NCI-H524 treated with DMSO at 0.1 percent for 48 hours (cell line): Measurements from ENCODE around the gene SLC29A1.
"Not testable (repeated sequence)": the region's sequence is repeated elsewhere in the genome, so short reads cannot be mapped to it uniquely, and the experiment has no call there.

ENCODE experiments used
- DNase-seq: peaks from one replicate; lab custom pipeline; 2025; lab: John Stamatoyannopoulos, UW

Gene SLC29A1

GRCh38 chr6:44222486-44223318 lies 693 bp upstream of the SLC29A1 start:
- no peak for DNase-seq

DNA sequence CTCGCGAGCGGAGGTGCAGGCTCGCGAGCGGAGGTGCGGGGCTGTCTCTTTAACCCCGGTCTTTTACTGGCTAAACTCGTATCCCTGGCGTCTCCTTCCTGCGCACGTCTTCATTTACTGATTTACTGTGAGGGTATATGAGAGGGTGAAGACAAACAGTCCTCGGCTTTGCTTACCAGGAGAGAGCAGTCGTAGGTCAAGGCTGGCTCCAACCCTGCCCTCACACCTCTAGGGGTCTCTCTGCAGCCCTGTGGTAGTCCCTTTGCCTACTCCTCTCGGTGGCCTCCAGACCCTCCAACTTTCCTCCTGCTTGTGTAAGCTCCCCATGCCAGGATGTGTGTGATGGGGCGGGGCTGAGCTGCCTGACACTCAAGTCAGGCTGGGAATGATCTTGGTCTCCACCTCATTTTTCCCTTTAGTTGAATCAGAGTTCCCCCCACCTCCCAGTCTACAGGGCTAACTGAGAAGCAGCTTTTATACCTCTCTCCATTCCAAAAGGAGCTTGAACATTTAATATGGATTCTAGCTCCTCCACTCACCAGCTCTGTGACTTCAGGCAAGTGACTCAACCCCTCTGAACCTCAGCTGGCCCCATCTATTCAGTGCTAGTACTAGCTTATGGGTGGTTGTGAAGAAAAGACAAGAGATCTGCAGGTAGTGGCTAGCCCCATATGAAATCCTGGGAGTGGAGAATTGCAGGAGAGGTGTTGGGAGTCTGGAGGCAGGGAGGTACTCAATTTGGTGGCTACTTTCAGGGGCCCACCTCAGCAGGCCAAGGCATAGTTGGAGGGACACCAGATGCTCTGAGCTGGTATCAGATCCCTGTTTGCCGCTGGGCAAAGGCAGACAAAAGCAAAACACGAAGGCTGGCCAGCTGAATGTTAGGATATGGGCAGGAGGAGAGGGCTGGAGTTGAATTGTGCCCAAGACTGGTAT lies 902 bp downstream of the SLC29A1 start:
- no peak for DNase-seq

DNA sequence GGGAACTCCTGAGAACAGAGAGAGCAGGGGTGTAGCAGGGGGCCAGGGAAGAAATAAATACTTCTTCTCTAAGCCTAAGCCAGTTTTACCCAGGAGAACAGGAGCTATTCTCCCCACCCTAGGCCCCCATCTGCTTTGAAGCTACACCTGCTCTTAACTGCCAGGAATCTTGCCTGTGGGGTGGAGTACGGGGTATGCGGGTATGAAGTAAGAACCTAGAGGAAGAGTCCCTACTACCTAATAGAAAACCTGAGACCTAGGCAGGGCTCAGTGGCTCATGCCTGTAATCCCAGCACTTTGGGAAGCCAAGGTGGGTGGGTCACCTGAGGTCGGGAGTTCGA lies 1.5 kb downstream of the SLC29A1 start:
- DNase-seq, result no peak

DNA sequence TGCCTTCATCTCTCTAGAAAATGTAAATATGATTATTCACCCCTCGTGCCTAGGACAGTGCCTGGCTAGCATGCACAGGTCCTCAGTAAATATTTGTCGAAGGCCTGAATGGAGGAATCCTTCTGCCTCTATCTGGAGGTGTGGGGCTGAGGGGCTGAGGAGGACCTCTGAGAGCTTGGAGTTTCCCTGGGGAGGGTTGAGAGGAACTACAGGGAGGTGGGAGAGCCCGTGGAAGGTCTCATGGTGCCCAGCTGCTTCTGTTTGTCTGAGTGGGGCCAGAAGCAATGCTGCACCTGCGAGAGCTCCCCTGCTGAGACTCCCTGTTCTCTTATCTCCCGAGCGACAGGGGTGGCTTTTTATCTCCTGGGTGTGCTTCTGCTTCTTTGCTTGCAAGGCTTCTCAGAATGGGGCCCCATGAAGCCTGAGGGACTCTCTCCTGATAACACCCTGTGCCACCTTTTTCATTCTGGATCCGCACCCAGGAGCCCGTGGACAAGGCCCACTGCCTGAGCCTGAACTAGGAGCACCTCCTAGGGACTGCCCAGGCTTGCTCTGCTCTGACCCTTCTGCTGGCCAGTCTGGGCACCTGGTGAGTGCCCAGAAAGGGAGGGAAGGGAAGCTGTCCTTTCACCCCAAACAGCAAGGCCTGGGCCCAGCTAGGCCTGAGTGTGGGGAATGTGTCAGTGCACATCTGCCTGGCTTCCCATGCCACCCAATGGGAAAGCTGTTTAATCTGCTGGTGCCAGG lies 2.4 kb downstream of the SLC29A1 start:
- DNase-seq, result no peak

DNA sequence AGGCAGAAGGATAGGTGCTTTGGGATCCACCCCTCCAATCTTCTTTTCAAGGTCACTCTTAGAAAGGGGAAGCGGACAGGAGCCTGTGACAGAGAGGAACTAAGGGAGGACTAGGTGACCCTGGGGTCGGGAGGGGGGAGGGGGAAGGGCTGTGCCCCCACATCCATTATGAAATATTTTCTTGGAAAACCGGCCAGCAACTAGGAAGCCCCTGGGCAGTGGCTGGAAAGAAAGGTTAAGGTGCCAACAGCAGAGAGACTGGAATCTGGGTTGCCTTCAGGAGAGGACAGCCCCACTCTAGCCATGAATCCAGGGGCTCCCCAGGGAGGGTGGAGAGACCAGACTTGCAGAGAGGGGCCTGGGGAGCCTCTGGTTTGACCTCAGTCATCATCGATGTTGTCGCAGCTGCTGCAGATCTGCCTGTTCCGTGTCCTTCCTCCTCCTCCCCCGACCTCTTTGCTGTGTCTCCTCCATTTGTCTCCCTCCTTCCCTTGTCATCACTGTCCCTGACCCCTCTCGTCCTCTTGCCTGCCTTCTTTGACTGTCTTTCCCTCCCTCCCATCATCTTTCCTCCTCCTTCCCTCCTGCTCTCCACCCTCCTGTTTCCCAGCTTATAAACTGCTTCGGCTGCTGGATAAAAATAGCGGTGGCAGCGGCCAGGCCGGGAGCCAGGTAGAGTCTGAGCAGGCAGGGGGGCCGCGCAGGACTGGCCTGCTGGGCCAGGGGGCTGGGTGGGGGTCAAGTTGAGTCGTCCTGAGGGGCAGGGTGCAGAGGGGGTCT lies 3.2 kb downstream of the SLC29A1 start:
- DNase-seq, result no peak

DNA sequence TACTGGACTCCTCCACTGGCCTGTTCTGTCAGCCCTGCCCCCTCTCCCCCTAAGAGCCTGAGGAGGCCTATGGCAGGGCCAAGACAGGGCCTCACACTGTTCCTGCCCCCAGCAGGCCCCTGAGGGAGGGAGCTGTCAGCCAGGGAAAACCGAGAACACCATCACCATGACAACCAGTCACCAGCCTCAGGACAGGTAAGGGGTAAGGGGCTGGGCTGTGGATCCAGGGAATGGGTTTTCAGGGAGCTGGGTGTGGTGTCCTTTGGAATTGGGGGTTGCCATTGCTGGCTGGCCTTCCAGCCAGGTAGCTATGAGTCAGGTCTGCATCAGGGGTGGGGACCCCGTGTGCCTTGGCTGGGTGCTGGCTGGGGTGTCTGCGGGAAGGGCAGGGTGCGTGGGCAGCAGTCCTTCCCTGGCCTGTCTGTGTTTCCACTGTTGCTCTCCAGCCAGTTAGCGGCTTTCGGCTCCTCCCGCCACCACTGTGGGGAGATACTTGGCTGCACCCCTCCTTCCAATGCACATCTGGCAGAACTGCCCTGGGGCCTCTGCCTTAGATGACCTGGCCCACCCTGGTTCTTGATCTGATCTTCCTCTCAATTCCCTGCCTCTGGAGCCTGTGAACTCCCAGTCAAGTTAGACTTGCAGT lies 3.9 kb downstream of the SLC29A1 start:
- no peak for DNase-seq

DNA sequence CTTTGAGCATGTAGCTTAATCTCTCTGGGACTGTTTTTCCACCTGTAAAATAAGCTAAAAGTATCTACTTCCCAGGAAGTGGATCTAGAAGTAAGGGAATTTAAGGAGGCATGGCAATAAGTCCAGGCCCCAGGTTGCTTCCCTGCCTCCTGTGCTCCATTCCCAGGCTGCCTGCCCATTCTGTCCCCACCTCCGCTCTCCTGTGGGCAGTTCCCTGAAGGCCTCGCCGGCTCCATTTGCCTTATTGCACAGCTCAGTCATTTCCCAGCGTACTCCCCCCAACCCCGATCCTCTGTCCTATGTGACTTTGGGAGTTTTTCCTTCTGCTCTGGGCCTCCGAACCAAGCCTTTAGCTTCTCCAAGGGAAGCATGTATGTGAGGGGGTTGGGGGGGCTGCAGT lies 4.6 kb downstream of the SLC29A1 start:
- DNase-seq, result no peak

DNA sequence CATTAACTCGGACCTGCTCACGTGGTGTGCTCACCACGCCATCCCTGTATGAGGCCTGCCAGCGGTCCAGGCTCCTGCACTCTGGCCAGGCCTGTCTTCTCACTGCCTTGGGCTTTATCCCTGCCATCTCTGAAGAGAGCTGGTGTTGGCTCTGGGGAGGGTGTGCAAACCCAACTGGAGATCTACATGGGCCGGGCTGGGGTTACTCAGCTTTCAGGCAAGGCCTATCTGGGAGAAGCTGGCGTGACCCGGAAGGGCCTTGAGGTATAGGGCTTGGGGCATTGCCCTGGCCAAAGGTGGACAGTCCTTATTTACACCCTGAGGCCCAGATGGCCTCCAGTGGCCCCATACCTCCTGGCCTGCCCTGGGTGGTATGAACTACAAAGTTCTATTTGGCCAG lies 5.0 kb downstream of the SLC29A1 start:
- no peak for DNase-seq

- DNase-seq, result no peak
Measured at GRCh38 chr6:44228836-44229235, 5.4 kb downstream of the SLC29A1 start.

GRCh38 chr6:44229376-44230033 lies 6.1 kb downstream of the SLC29A1 start:
- DNase-seq, result no peak

DNA sequence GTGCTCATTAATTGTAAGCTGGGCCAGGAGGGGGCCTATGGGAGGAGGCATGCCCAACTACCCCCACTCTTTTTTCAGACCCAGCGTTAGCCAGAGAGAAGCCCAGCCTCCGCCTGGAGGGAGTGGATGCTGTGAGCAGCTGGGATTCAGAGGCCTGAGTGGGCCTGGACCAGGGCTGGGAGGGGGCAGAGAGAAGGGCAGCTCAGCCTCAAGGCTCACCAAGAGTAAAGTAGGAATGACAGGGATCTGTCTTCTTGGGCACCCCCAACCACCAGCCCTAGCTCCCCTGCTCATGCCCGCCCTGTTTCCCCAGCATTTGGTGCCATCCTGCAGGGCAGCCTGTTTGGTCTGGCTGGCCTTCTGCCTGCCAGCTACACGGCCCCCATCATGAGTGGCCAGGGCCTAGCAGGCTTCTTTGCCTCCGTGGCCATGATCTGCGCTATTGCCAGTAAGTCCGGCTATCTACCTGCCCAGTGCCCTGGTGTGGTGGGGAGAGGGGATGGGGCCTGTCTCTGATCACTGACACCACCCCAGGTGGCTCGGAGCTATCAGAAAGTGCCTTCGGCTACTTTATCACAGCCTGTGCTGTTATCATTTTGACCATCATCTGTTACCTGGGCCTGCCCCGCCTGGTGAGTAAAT lies 6.8 kb downstream of the SLC29A1 start:
- DNase-seq, result no peak

DNA sequence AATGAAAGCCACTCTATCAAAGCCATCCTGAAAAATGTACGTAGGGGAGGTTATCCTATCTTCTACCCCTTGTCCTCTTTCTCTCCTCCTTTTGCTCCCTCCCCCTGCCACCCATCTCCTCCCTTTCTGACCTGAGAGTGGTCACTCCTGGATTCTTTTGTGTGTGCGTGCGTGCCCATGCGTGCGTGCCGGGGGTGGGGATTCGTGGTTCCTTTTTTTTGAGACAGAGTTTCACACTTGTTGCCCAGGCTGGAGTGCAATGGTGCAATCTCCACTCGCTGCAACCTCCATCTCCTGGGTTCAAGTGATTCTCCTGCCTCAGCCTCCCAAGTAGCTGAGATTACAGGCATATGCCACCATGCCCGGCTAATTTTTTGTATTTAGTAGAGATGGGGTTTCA lies 8.0 kb downstream of the SLC29A1 start:
- not testable (repeated sequence) for DNase-seq

DNA sequence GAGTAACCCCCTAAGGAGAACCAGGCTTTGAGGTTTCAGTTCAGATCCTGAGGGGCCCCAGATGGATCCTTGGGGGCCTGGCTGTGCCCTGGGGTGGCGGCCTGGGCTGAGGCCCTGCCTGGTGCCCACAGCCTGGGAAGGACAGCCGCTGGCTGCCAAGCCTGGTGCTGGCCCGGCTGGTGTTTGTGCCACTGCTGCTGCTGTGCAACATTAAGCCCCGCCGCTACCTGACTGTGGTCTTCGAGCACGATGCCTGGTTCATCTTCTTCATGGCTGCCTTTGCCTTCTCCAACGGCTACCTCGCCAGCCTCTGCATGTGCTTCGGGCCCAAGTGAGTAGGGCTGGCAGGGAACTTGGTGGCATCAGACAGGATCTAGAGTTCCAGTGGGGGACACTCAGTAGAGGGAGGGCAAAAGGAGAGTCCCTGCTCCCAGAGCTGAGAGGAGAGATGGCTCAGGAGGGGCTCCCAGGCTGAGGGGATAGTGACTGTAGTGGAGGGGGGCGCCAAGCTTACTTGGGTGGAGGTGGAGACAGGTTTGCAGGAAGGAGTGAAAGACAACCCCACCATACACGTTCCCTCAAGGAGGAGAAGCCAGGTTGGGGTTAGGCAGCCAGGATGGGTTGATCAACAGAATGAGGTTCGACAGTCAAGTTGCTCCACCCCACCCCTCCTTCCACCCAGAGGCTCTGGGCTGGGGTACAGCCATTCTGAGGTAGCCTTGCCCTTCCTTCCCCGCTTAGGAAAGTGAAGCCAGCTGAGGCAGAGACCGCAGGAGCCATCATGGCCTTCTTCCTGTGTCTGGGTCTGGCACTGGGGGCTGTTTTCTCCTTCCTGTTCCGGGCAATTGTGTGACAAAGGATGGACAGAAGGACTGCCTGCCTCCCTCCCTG lies 9.5 kb downstream of the SLC29A1 start:
- no peak for DNase-seq

DNA sequence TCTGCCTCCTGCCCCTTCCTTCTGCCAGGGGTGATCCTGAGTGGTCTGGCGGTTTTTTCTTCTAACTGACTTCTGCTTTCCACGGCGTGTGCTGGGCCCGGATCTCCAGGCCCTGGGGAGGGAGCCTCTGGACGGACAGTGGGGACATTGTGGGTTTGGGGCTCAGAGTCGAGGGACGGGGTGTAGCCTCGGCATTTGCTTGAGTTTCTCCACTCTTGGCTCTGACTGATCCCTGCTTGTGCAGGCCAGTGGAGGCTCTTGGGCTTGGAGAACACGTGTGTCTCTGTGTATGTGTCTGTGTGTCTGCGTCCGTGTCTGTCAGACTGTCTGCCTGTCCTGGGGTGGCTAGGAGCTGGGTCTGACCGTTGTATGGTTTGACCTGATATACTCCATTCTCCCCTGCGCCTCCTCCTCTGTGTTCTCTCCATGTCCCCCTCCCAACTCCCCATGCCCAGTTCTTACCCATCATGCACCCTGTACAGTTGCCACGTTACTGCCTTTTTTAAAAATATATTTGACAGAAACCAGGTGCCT lies 10.2 kb downstream of the SLC29A1 start:
- no peak for DNase-seq

DNA sequence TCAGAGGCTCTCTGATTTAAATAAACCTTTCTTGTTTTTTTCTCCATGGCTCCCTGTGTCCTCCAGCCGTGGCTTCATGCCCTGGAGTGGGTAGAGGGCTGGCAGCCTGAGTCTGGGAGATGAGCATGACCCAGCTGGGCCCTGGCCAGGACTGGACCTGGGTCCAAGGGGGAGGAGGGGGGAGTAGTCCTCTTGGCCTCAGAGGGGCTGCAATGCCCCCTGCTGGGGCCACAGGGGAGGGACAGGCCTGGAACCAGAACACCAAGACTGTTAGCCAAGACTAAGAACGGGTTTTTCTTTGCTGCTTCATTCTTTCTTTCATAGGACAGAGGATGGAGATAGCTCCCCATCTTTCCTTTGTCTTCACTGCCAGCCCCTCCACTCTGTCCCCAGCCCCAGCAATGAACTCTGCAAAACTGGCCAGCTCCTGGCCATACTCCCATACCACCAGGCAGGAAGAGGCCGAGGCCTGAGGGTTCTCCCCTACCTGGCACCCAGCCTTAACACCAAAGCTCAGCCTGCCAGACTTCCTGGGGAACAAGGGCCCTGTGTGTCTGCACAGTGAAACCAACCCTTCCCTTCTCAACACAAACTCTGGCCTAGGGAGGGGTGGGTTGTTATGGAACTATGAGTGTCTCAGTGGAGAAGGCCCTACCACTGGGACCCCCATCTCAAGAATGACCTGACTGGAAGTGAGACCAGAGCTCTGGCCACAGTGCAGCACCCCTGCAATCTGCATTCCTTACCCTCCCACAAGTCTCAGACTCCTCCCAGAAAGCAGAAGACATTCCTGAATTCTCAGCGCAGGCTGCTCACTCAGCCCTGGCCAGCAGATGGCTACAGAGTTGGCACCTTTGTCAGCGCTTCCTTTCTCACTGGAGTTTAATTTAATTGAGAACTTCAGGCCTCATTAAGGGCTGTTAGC lies 11.0 kb downstream of the SLC29A1 start:
- DNase-seq, result no peak

DNA sequence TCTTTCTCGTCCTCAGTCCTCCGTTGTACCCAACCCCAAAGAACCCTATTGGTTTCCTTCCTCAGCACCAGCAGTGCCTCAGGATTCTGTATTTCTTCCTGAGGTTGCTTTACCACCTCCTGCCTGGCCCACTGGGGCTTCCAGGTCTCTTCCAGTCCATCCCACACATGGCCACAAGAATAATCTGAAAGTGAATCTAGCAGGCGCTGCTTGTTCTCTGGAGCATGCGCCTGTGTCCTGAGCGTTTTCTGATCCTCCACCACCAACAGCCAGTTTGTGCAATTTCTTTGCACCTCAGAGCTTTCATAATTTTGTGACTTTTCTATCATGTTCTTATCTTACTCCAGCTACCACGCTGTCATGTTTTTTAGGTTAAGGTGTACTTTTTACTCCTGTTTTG lies 11.9 kb downstream of the SLC29A1 start:
- DNase-seq, result no peak

DNA sequence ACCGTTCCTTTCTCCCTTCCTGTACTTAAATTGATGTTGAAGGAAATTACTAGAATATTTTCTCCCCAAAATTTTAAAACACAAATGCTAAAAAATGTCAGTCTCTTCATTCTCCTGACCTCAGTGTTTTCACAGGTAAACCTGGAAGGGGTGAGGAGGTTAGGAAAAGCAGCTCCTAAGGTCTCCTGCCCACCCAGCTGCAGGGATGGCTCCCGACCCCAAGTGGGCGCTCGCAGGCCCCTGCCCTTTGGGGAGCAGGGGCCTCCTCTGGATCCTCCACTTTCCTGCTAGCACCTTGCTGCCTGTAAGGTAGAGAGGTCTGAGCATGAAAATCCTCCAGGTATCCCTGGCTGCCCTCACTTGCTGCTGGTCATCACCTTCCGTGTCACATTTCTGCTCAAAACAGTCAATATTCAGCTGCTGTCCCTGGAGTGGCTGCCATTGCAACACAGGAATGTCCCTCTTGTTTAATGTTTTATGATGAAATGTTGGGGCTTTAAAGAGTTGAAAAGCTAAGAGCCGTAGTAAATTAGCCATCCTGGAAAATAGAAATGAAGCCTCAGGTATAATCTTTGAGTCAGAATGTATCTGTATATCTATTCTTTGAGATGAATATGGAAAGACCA lies 12.6 kb downstream of the SLC29A1 start:
- DNase-seq, result no peak
